H1 (cell line): ENCODE results near the gene ZBED4. TPM values are rescaled to one million over a fixed set of nuclear protein-coding genes. Genes with fewer than 3 reads are reported as not detected.

Experiments used
- CBX8 ChIP-seq: fragments of 300-800, 300-1000 bp; sonication (generic); IDR thresholded peaks from 2 replicates; pipeline ENCODE4 v1.7.1; 2016; ENCODE audit warnings: low read depth, low read length, borderline replicate concordance
- CTBP2 ChIP-seq: IDR thresholded peaks from 2 replicates; pipeline ENCODE4 v1.7.0; 2011; ENCODE audit warnings: borderline replicate concordance, mild to moderate bottlenecking, moderate library complexity, mixed read lengths, low read length; ENCODE audit not compliant: insufficient read depth, insufficient read length
- GTF2F1 ChIP-seq: IDR thresholded peaks from 2 replicates; pipeline ENCODE4 v1.6.1; 2012; ENCODE audit warnings: low read depth, low read length, improper control_type of control experiment, borderline replicate concordance
- JUN ChIP-seq: IDR thresholded peaks from 2 replicates; pipeline ENCODE4 v1.6.1; 2011; ENCODE audit warnings: low read depth, mild to moderate bottlenecking, improper control_type of control experiment, low read length
- POLR2A ChIP-seq, 2 experiments: IDR thresholded peaks; 1 replicate in 1 of 2; 2 replicates in 1 of 2; pipeline ENCODE4 v1.6.1; 2011; ENCODE audit warnings: low read depth in 2 of 2, low read length in 2 of 2, mild to moderate bottlenecking in 2 of 2; ENCODE audit errors: control extremely low read depth in 1 of 2
- RXRA ChIP-seq: IDR thresholded peaks from 2 replicates; pipeline ENCODE4 v1.6.1; 2011; ENCODE audit warnings: low read depth, mild to moderate bottlenecking, low read length, moderate library complexity; ENCODE audit not compliant: insufficient read depth
- polyA plus RNA-seq, 7 experiments: library from polyadenylated mRNA; depleted of rRNA in 3 of 7; stranded (reverse) in 5 of 7; unstranded in 2 of 7; fragments of >200 nt in 5 of 7; fragments of 200-250 nt in 2 of 7; gene quantifications; 1 replicate in 5 of 7; 2 replicates in 1 of 7; 4 replicates in 1 of 7; pipeline versions ENCODE4 v1.2.1 to v1.2.3, GENCODE V29; 2011 to 2013; ENCODE audit warnings: missing spikeins in 2 of 7, mixed read lengths in 2 of 7
- total RNA-seq: library from RNA; stranded (reverse); fragmentation: NEBNext Ultra II Directional; extraction: Animal tissue kit (Norgen Biotek cat#: 25700); gene quantifications from 2 replicates; pipeline ENCODE4 v1.2.1, GENCODE V29; 2021
- TF ChIP-seq, protein P1 (sequence below): IDR thresholded peaks from 2 replicates; pipeline ENCODE4 v1.6.1; 2011; ENCODE audit warnings: low read length, improper control_type of control experiment

The ZBED4 gene
- total and polyA plus RNA-seq, 2 of the 8 experiments (the other 6 are each of a cell fraction or from before 2014, with no cell fraction given) = 11.0 to 28.3 TPM

DNA sequence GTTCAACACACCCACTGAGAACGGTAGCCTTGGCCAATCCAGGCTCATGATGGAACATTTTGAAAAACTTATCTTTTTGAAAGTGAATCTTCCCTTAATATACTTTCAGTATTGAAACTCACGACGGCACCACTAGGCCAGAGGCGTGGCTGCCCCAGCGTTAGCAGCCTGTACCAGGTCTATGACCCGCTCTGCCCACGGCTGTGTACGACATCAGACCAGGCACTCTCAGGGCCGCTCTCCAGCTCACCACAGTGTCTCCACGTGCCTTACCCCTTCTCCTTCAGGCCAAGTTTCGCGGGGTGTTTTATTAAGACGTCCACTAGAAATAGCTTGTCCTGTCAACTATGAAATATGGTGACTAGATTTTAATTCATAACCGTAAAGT is 33.4 kb downstream of the ZBED4 start (continued):
- TF ChIP-seq CTBP2 (no peak), GTF2F1 (no peak), JUN (no peak), POLR2A (IDR thresholded peaks at IDR 0.05; ENCODE audit: control extremely low read depth in 1 of 2, low read depth in 2 of 2, low read length in 2 of 2) (no peak), CBX8 (no peak), RXRA (no peak)
- TF ChIP-seq, protein P1, sequence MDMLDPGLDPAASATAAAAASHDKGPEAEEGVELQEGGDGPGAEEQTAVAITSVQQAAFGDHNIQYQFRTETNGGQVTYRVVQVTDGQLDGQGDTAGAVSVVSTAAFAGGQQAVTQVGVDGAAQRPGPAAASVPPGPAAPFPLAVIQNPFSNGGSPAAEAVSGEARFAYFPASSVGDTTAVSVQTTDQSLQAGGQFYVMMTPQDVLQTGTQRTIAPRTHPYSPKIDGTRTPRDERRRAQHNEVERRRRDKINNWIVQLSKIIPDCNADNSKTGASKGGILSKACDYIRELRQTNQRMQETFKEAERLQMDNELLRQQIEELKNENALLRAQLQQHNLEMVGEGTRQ = no peak
- TF ChIP-seq, all 59 proteins: peak for 0
